Type B pancreatic cell (in vitro differentiated cells): ENCODE measurements around the gene ST7L. TPM values are rescaled to one million over a fixed set of nuclear protein-coding genes. Genes with fewer than 3 reads are reported as not detected.

Source experiments
- DNase-seq: peaks from one replicate; pipeline ENCODE4 v3.0.0; 2021; ENCODE audit warnings: mixed read lengths; ENCODE audit not compliant: unreplicated experiment; ENCODE audit errors: extremely low spot score
- H3K27ac Mint-ChIP-seq: 2 replicates; pipeline ENCODE4 v1.8.0; 2021; ENCODE audit warnings: mild to moderate bottlenecking, mixed read lengths
- H3K27me3 Mint-ChIP-seq: 2 replicates; pipeline ENCODE4 v1.8.0; 2021; ENCODE audit warnings: mixed read lengths
- H3K36me3 Mint-ChIP-seq: 2 replicates; pipeline ENCODE4 v1.8.0; 2021; ENCODE audit warnings: mixed read lengths
- H3K4me1 Mint-ChIP-seq: one replicate; pipeline ENCODE4 v1.8.0; 2021; ENCODE audit warnings: mixed read lengths; ENCODE audit not compliant: unreplicated experiment
- H3K4me3 Mint-ChIP-seq: 2 replicates; pipeline ENCODE4 v1.8.0; 2021; ENCODE audit warnings: mild to moderate bottlenecking, mixed read lengths
- H3K9me3 Mint-ChIP-seq: 2 replicates; pipeline ENCODE4 v1.8.0; 2021; ENCODE audit warnings: mixed read lengths
- total RNA-seq: library from RNA; stranded (reverse); gene quantifications from 2 replicates; pipeline ENCODE4 v1.2.1, GENCODE V29; 2021; ENCODE audit warnings: low replicate concordance
- TF ChIP-seq, protein P1 (sequence below): fragments of 200-600 bp; sonication (generic); conservative IDR thresholded peaks from 2 replicates; pipeline ENCODE4 v1.5.0; 2021; ENCODE audit warnings: antibody characterized with exemption, mild to moderate bottlenecking

ST7L gene
- total RNA-seq, 1 donor from 2014 or later: 22.0 TPM

DNA sequence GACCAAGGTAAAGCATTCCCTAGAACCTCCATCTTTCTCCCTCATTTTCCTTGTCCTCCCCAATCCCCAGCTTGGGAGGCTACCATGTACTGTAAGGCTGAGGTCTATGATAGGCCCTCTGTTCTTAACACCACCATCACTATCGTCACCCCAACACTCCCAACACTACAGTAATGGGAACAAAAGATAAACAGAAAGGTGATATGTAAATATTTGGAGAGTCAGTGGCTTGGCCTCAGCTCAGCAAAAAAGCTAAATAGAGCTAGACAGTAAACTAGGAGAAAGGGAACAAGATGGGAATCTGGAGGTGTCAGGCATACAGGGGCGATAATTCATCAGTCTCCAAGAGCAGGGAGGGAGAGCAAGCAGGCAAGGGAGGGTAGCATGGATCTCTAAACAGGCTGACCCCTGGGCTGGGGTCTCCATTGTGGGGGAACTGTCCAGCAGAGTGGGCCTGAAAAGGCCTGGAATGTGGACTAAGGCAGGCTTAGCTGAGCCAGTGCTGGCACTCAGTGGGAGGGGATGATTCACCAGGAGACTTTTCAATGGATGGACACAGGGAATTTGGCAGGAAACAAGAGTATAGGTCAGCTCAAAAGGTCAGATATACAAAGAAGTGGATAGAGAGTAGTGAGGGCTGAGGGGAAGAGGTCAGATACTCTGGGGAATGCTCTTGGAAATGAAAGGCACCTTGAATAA lies 103.5 kb downstream of the ST7L start:
- Mint-ChIP-seq H3K4me1 (peaks cover 21% of the 10 kb centered on the region), H3K36me3 (peaks cover 10% of the 10 kb centered on the region), H3K4me3 (no peak overlapping the region), H3K27me3 (peaks cover 39% of the 10 kb centered on the region), H3K9me3 (no peaks in the 10 kb centered on the region), H3K27ac (no peak overlapping the region)
- DNase-seq: no peak
- TF ChIP-seq, protein P1, sequence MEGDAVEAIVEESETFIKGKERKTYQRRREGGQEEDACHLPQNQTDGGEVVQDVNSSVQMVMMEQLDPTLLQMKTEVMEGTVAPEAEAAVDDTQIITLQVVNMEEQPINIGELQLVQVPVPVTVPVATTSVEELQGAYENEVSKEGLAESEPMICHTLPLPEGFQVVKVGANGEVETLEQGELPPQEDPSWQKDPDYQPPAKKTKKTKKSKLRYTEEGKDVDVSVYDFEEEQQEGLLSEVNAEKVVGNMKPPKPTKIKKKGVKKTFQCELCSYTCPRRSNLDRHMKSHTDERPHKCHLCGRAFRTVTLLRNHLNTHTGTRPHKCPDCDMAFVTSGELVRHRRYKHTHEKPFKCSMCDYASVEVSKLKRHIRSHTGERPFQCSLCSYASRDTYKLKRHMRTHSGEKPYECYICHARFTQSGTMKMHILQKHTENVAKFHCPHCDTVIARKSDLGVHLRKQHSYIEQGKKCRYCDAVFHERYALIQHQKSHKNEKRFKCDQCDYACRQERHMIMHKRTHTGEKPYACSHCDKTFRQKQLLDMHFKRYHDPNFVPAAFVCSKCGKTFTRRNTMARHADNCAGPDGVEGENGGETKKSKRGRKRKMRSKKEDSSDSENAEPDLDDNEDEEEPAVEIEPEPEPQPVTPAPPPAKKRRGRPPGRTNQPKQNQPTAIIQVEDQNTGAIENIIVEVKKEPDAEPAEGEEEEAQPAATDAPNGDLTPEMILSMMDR: no peak

DNA sequence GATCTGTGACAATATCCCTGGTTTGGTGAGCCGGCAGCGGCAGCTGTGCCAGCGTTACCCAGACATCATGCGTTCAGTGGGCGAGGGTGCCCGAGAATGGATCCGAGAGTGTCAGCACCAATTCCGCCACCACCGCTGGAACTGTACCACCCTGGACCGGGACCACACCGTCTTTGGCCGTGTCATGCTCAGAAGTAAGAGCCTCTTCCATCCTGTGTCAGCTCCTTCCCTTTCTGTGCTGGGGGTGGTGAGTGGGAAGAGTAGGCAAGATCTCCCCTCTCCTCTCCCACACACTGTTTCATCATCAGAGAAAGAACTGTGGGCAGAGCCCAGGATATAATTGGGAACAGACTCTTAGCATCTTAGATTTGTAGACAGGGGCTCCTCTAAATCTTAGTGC lies 104.0 kb downstream of the ST7L start:
- H3K27me3 Mint-ChIP-seq: peaks cover 44% of the 10 kb centered on the region
- H3K4me3 Mint-ChIP-seq: no peak overlapping the region
- H3K36me3 Mint-ChIP-seq: peaks cover 10% of the 10 kb centered on the region
- H3K9me3 Mint-ChIP-seq: no peaks in the 10 kb centered on the region
- H3K27ac Mint-ChIP-seq: no peak overlapping the region
- TF ChIP-seq, protein P1: no peak
- no peak for DNase-seq
- peaks cover 27% of the 10 kb centered on the region for H3K4me1 Mint-ChIP-seq

DNA sequence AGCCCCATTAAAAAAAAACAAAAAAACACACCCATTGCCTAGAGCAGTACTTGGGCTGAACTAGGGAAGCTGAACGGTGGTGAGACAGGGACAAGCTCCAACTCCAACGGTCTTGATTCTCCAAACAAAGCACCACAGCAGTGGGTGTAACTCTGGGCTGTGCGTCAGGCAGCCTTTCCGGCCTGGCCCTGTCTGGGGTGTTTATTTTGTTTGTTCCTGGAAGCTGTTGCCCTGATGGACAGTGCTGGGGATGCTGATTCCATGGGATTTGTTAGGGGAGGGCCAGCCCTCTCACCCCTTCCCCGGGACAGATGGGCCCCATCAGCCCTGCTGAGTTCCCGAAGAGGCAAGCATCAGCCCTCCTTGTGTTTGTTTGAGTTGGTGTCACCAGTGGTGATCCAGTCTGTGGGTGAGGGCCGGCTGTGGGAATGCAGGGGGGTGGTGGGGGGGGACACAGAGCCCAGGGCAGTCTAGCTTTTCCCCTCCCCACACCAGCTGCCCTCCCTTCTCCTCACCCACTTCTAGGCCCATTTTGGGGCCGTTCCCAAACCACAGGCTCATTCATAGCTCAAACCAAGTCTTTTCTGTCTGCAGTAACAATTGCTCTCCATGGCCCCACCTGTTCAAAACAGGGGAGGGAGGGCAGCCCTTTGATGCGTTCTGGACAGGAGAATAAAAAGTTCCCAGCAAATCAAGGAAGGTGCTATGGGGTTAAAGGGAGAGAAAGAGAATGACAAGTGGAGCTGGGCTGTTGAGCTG lies 105.7 kb downstream of the ST7L start:
- TF ChIP-seq, protein P1: no peak
- Mint-ChIP-seq H3K36me3 (peaks cover 10% of the 10 kb centered on the region), H3K4me1 (peaks cover 29% of the 10 kb centered on the region), H3K27me3 (peaks cover 54% of the 10 kb centered on the region), H3K9me3 (no peaks in the 10 kb centered on the region), H3K27ac (no peak overlapping the region), H3K4me3 (no peak overlapping the region)
- no peak for DNase-seq

DNA sequence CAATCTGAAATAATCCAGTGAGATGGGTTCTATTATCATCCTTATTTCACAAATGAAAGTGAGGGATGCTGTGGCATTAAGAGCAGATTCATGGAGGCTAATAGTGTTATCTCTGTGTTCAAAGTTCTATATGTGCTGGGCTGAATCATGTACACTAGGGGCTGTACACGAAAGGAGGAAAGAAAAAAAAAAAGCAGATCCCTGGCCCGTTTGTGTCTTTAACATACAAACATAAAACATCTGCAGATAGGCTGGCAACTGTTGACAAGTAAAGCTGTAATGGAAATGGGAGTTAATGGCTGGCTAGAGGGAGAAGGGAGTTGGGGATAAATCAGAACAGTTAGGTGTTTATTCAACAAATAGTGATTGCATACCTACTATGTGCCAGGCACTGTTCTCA lies 107.0 kb downstream of the ST7L start:
- TF ChIP-seq, protein P1: no peak
- Mint-ChIP-seq H3K9me3 (no peaks in the 10 kb centered on the region), H3K36me3 (peaks cover 10% of the 10 kb centered on the region), H3K27ac (no peak overlapping the region), H3K27me3 (peaks cover 68% of the 10 kb centered on the region), H3K4me3 (peak overlapping the region; percentile 23), H3K4me1 (peaks cover 29% of the 10 kb centered on the region)
- DNase-seq: no peak

DNA sequence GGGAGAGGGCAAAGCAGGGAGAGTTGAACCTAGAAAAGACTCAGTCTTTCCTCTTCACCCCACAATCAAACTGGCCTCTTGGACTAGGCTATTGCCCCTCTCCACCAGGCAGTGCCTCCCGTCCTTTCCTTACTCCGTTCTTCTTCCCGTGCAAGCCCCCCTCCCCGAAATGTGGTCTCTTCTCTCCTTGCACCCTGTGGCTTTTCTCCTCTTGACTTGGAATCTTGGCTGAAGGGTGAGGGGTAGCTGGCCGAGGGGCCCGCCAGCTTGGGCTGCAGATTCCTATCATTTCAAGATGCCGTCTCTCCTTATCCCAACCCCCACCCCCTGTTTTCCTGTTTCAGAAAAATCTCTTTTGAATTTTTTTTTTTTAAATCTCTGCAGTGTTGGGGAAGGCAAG lies 108.6 kb downstream of the ST7L start:
- Mint-ChIP-seq H3K4me1 (peaks cover 23% of the 10 kb centered on the region), H3K4me3 (peak overlapping the region; percentile 81), H3K9me3 (no peaks in the 10 kb centered on the region), H3K27me3 (peaks cover 79% of the 10 kb centered on the region), H3K27ac (peak overlapping the region; percentile 11), H3K36me3 (peaks cover 5% of the 10 kb centered on the region)
- TF ChIP-seq, protein P1: no peak
- no peak for DNase-seq
